ENCODE measurements around the gene CTBP1. TPM values are rescaled to one million over a fixed set of nuclear protein-coding genes. Genes with fewer than 3 reads are reported as not detected.

Gene CTBP1
- total and polyA plus RNA-seq, 4 experiments from 2014 or later, result 39.3 to 195 (median 132) TPM

GRCh38 chr4:1218634-1219565, 30.0 kb downstream of the CTBP1 start:
- H3K4me3 Mint-ChIP-seq, result peak overlapping the region in 6 of 8 donors; percentile 21 to 56 (median 42)
- ChIA-PET POLR2A (ENCODE audit: partially characterized antibody) (interaction anchor here (5.5 kb wide), 1 partner anchor 30 kb away, joined by 35 read pairs; the partner anchor contains the start of gene CTBP1), CTCF (ENCODE audit: partially characterized antibody) (interaction anchor here (2.1 to 4.7 kb wide), 3 partner anchors 15 to 51 kb away, joined by 5 to 22 read pairs (median 15); no protein-coding TSS in a partner anchor)
- Histone ChIP-seq H3K9me3 (ENCODE audit: control insufficient read depth in 1 of 2, low read length in 2 of 2) (no peaks in the 10 kb centered on the region), H3K27me3 (ENCODE audit: insufficient read depth, low read length) (no peaks in the 10 kb centered on the region), H3K27ac (ENCODE audit: low read depth, low read length) (no peak overlapping the region), H3K4me3 (ENCODE audit: low read length in 2 of 2) (no peak overlapping the region), H3K4me1 (ENCODE audit: insufficient read depth, low read length) (peaks cover 40% of the 10 kb centered on the region), H3K36me3 (ENCODE audit: insufficient read depth, low read length) (peaks cover 13% of the 10 kb centered on the region)
- H3K9me3 Mint-ChIP-seq, result peaks cover 0 to 2% (median 0%) of the 10 kb centered on the region in 8 donors
- no peaks in the 10 kb centered on the region for H3K27me3 Mint-ChIP-seq
- H3K4me1 Mint-ChIP-seq, result peaks cover 25 to 58% (median 37%) of the 10 kb centered on the region in 4 donors
- peak overlapping the region; percentile 7 to 86 (median 58) for H3K27ac Mint-ChIP-seq
- intact Hi-C loops (cut with micrococcal nuclease), result no loop called here
- DNase-seq, result no peak
- peaks cover 23 to 36% of the 10 kb centered on the region in 2 donors for H3K36me3 Mint-ChIP-seq

DNA sequence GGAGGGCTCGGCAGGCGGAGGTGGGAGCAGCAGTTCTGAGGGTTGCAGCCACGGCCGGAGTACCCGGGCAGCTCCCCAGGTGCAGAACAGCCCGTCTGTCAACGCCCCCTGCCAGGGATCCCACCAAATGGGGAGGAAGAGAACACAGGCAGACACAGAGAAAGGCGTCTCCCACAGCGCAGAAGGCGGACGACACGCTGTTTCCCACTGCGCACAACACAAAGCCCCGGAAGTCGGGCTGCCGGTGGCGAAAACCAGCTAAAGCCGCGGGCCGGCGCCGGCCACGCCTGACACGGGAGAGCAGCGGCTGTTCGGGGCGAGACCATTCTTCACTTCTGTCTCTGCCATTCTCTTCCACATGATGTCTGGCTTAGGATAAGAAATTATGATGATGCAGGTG, 31.6 kb downstream of the CTBP1 start:
- Mint-ChIP-seq H3K36me3 (peaks cover 23 to 36% of the 10 kb centered on the region in 2 donors), H3K27me3 (no peaks in the 10 kb centered on the region), H3K9me3 (peaks cover 0 to 2% (median 0%) of the 10 kb centered on the region in 8 donors), H3K4me1 (peaks cover 25 to 58% (median 37%) of the 10 kb centered on the region in 4 donors), H3K4me3 (peak overlapping the region in 7 of 8 donors; percentile 47 to 80 (median 72)), H3K27ac (peak overlapping the region; percentile 25 to 87 (median 63))
- Histone ChIP-seq H3K9me3 (ENCODE audit: control insufficient read depth in 1 of 2, low read length in 2 of 2) (no peaks in the 10 kb centered on the region), H3K27me3 (ENCODE audit: insufficient read depth, low read length) (no peaks in the 10 kb centered on the region), H3K27ac (ENCODE audit: low read depth, low read length) (peak overlapping the region; percentile 16), H3K4me1 (ENCODE audit: insufficient read depth, low read length) (peaks cover 40% of the 10 kb centered on the region), H3K36me3 (ENCODE audit: insufficient read depth, low read length) (peaks cover 18% of the 10 kb centered on the region), H3K4me3 (ENCODE audit: low read length in 2 of 2) (no peak overlapping the region)
- ChIA-PET POLR2A (ENCODE audit: partially characterized antibody) (interaction anchor here (0.8 to 5.5 kb wide), 5 partner anchors 14 to 50 kb away, joined by 3 to 35 read pairs (median 8); partner anchors contain the start of gene CTBP1), CTCF (ENCODE audit: partially characterized antibody) (interaction anchor here (0.6 to 4.7 kb wide), 8 partner anchors 14 to 88 kb away, joined by 3 to 22 read pairs (median 4); no protein-coding TSS in a partner anchor)
- peak in 1 of 5 donors; percentile 19 for DNase-seq
- intact Hi-C loops (cut with micrococcal nuclease), result loop anchor here (1.0 to 2.0 kb wide), 2 partner anchors 15 to 50 kb away; no protein-coding TSS in a partner anchor

GRCh38 chr4:1216869-1217294, 32.0 kb downstream of the CTBP1 start:
- peak overlapping the region; percentile 8 to 86 (median 67) for H3K27ac Mint-ChIP-seq
- CTCF ChIA-PET (ENCODE audit: partially characterized antibody), result interaction anchor here (0.6 to 4.7 kb wide), 6 partner anchors 13 to 87 kb away, joined by 3 to 22 read pairs (median 4); no protein-coding TSS in a partner anchor
- H3K9me3 Mint-ChIP-seq, result peaks cover 0 to 2% (median 0%) of the 10 kb centered on the region in 8 donors
- H3K4me1 ChIP-seq (ENCODE audit: insufficient read depth, low read length), result peaks cover 40% of the 10 kb centered on the region
- no peaks in the 10 kb centered on the region for H3K9me3 ChIP-seq (ENCODE audit: control insufficient read depth in 1 of 2, low read length in 2 of 2)
- H3K27me3 Mint-ChIP-seq, result no peaks in the 10 kb centered on the region
- H3K4me1 Mint-ChIP-seq, result peaks cover 25 to 58% (median 36%) of the 10 kb centered on the region in 4 donors
- no peaks in the 10 kb centered on the region for H3K27me3 ChIP-seq (ENCODE audit: insufficient read depth, low read length)
- intact Hi-C loops (cut with micrococcal nuclease), result loop anchor here (1.0 to 2.0 kb wide), 2 partner anchors 14 to 50 kb away; no protein-coding TSS in a partner anchor
- peaks cover 19% of the 10 kb centered on the region for H3K36me3 ChIP-seq (ENCODE audit: insufficient read depth, low read length)
- peak overlapping the region; percentile 29 for H3K27ac ChIP-seq (ENCODE audit: low read depth, low read length)
- H3K4me3 ChIP-seq (ENCODE audit: low read length in 2 of 2), result peak overlapping the region in 1 of 2 donors; percentile 57
- peaks cover 24 to 36% of the 10 kb centered on the region in 2 donors for H3K36me3 Mint-ChIP-seq
- POLR2A ChIA-PET (ENCODE audit: partially characterized antibody), result interaction anchor here (0.8 to 5.5 kb wide), 6 partner anchors 13 to 51 kb away, joined by 3 to 35 read pairs (median 6); partner anchors contain the start of gene CTBP1
- DNase-seq, result peak; percentile 63 to 73 (median 72)
- H3K4me3 Mint-ChIP-seq, result peak overlapping the region in 7 of 8 donors; percentile 65 to 81 (median 72)

DNA sequence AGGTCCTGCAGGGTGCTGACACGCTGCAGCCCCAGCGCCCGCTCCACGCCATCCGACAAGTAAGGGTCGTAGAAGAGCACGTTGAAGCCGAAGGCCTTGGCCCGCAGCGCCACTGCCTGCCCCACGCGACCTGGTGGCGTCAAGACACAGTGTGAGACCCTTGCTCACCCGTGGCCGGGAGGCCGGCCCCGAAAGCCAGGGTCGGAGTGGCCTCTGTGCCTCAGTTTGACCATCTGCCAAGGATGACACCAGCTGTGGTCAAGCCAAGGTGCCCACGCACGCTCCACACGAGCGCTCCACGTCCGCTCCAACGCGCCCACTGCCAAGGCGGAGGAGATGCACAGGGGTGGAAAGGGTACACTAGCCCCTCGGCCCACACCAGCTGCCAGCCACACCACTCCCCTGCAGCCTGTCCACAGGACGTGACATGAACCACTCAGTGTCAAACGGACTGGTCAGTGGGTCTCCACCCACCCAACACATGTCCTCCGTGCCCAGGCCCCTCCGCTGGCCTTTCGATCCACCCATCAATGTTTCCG, 32.8 kb downstream of the CTBP1 start:
- Histone ChIP-seq H3K4me1 (ENCODE audit: insufficient read depth, low read length) (peaks cover 40% of the 10 kb centered on the region), H3K27me3 (ENCODE audit: insufficient read depth, low read length) (no peaks in the 10 kb centered on the region), H3K27ac (ENCODE audit: low read depth, low read length) (peak overlapping the region; percentile 29), H3K36me3 (ENCODE audit: insufficient read depth, low read length) (peaks cover 22% of the 10 kb centered on the region), H3K4me3 (ENCODE audit: low read length in 2 of 2) (peak overlapping the region in 1 of 2 donors; percentile 57), H3K9me3 (ENCODE audit: control insufficient read depth in 1 of 2, low read length in 2 of 2) (no peaks in the 10 kb centered on the region)
- peak in 1 of 5 donors; percentile 27 for DNase-seq
- Mint-ChIP-seq H3K36me3 (peaks cover 23 to 35% of the 10 kb centered on the region in 2 donors), H3K4me3 (peak overlapping the region in 5 of 8 donors; percentile 20 to 80 (median 21)), H3K4me1 (peaks cover 25 to 55% (median 31%) of the 10 kb centered on the region in 4 donors), H3K9me3 (peaks cover 0 to 2% (median 0%) of the 10 kb centered on the region in 8 donors), H3K27ac (peak overlapping the region in 4 of 7 donors; percentile 4 to 41 (median 20)), H3K27me3 (no peaks in the 10 kb centered on the region)
- CTCF ChIA-PET (ENCODE audit: partially characterized antibody), result interaction anchor here (1.0 to 4.7 kb wide), 4 partner anchors 12 to 52 kb away, joined by 3 to 22 read pairs (median 10); no protein-coding TSS in a partner anchor
- POLR2A ChIA-PET (ENCODE audit: partially characterized antibody), result interaction anchor here (0.8 to 5.5 kb wide), 5 partner anchors 13 to 51 kb away, joined by 3 to 35 read pairs (median 8); partner anchors contain the start of gene CTBP1
- intact Hi-C loops (cut with micrococcal nuclease), result loop anchor here (2.0 kb wide), 1 partner anchor 13 kb away; no protein-coding TSS in a partner anchor

DNA sequence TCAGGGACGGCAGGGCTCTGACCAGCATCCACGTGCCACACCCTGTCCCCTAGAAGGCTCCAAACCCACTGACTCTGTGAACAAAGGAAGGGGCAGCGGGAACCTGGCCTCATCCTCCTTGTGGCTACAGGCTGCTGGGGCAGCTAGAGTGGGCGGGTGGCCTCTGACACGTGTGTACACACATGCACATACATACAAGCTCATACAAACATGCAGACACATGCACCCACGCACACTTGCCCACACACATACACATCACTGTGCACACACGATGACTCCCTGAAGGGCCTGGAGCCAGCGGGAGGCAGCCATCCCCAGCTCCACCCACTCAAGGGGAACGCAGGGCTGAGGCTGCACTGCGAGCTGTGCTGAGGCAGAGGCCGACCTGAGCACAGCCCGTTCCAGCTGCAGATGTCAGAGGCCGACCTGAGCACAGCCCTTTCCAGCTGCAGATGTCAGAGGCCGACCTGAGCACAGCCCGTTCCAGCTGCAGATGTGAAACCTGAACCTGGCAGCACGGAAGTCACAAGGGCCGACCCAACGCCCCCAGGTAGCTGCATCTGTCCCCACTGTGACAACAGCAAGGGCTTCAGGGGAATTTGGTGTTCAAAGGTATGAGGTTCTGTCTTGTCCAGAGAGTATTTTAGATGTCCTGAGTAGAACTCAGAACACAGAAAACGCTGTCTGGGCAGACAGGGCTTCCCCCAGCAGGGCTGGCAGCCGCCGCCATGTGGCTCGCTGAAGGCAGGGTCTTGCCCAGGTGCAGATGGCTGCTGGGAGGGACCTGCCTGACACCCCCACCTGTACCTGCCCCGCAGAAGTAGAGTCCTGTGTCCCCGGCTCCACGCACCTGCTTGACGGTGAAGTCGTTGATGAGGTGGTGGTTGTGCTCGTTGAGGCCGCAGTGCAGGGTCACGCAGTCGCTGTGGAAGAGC, 33.5 kb downstream of the CTBP1 start:
- H3K36me3 Mint-ChIP-seq, result peaks cover 17 to 30% of the 10 kb centered on the region in 2 donors
- peaks cover 27% of the 10 kb centered on the region for H3K36me3 ChIP-seq (ENCODE audit: insufficient read depth, low read length)
- H3K27ac Mint-ChIP-seq, result peak overlapping the region in 3 of 7 donors; percentile 4 to 52 (median 47)

More for the DNA sequence above, 33.5 kb downstream of the CTBP1 start:
- DNase-seq, result peak in 1 of 5 donors; percentile 27
- peaks cover 24 to 49% (median 29%) of the 10 kb centered on the region in 4 donors for H3K4me1 Mint-ChIP-seq
- Histone ChIP-seq H3K27me3 (ENCODE audit: insufficient read depth, low read length) (no peaks in the 10 kb centered on the region), H3K4me3 (ENCODE audit: low read length in 2 of 2) (no peak overlapping the region), H3K27ac (ENCODE audit: low read depth, low read length) (no peak overlapping the region), H3K4me1 (ENCODE audit: insufficient read depth, low read length) (peaks cover 40% of the 10 kb centered on the region), H3K9me3 (ENCODE audit: control insufficient read depth in 1 of 2, low read length in 2 of 2) (no peaks in the 10 kb centered on the region)
- H3K27me3 Mint-ChIP-seq, result no peaks in the 10 kb centered on the region
- ChIA-PET CTCF (ENCODE audit: partially characterized antibody) (interaction anchor here (1.0 to 4.7 kb wide), 2 partner anchors 48 to 53 kb away, joined by 4 to 15 read pairs; no protein-coding TSS in a partner anchor), POLR2A (ENCODE audit: partially characterized antibody) (interaction anchor here (1.5 to 5.5 kb wide), 4 partner anchors 12 to 52 kb away, joined by 4 to 35 read pairs (median 12); partner anchors contain the start of gene CTBP1)
- H3K4me3 Mint-ChIP-seq, result peak overlapping the region in 3 of 8 donors; percentile 2 to 69 (median 26)
- intact Hi-C loops (cut with micrococcal nuclease), result loop anchor here (2.0 kb wide), 1 partner anchor 13 kb away; no protein-coding TSS in a partner anchor
- H3K9me3 Mint-ChIP-seq, result peaks cover 0 to 1% (median 0%) of the 10 kb centered on the region in 8 donors
